Thoracic aorta (tissue), 2 donors: Measurements from ENCODE around the gene GBP6. TPM values are rescaled to one million over a fixed set of nuclear protein-coding genes. Genes with fewer than 3 reads are reported as not detected.

Source experiments
- ATAC-seq: fragments of 150-250 bp; one replicate; pipeline ENCODE4 v1.8.0; 2017; ENCODE audit warnings: low read depth; ENCODE audit not compliant: insufficient number of reproducible peaks, low FRiP score
- DNase-seq: peaks from one replicate; pipeline ENCODE4 v3.0.0-alpha.2; 2020; ENCODE audit warnings: low spot score
- H3K27ac ChIP-seq, 2 donors: fragments of 200-600 bp; sonication (generic); 1 replicate in 1 of 2; 2 replicates in 1 of 2; pipeline ENCODE4 v1.5.1; 2016; ENCODE audit warnings: mild to moderate bottlenecking in 2 of 2, moderate library complexity in 2 of 2
- H3K27me3 ChIP-seq: fragments of 200-600 bp; sonication (generic); replicated peaks from 2 replicates; pipeline ENCODE4 v1.6.0; 2016; ENCODE audit warnings: mild to moderate bottlenecking; ENCODE audit not compliant: insufficient read depth
- H3K36me3 ChIP-seq: fragments of 200-600 bp; sonication (generic); one replicate; pipeline ENCODE4 v1.5.1; 2016
- H3K4me1 ChIP-seq, 2 donors: fragments of 200-600 bp; sonication (generic); 1 replicate in 1 of 2; 2 replicates in 1 of 2; pipeline versions ENCODE4 v1.5.1 to v1.6.0; 2016; ENCODE audit warnings: low read depth in 2 of 2, mild to moderate bottlenecking in 1 of 2; ENCODE audit not compliant: control insufficient read depth in 1 of 2
- H3K4me3 ChIP-seq: fragments of 200-600 bp; sonication (generic); 2 replicates; pipeline ENCODE4 v1.5.1; 2016; ENCODE audit warnings: mild to moderate bottlenecking
- H3K9me3 ChIP-seq: fragments of 200-600 bp; sonication (generic); 2 replicates; pipeline ENCODE4 v1.5.1; 2016
- total RNA-seq, 2 donors: library from RNA; depleted of rRNA; stranded (reverse); fragments of >200 nt; gene quantifications; one replicate each; pipeline versions ENCODE4 v1.1.0 to v1.2.3, GENCODE V29; 2016
- TF ChIP-seq, protein P1 (sequence below): fragments of 200-600 bp; sonication (generic); IDR thresholded peaks from one replicate; pipeline ENCODE4 v1.5.1; 2019; ENCODE audit warnings: antibody characterized with exemption

GBP6 gene, protein sequence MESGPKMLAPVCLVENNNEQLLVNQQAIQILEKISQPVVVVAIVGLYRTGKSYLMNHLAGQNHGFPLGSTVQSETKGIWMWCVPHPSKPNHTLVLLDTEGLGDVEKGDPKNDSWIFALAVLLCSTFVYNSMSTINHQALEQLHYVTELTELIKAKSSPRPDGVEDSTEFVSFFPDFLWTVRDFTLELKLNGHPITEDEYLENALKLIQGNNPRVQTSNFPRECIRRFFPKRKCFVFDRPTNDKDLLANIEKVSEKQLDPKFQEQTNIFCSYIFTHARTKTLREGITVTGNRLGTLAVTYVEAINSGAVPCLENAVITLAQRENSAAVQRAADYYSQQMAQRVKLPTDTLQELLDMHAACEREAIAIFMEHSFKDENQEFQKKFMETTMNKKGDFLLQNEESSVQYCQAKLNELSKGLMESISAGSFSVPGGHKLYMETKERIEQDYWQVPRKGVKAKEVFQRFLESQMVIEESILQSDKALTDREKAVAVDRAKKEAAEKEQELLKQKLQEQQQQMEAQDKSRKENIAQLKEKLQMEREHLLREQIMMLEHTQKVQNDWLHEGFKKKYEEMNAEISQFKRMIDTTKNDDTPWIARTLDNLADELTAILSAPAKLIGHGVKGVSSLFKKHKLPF
- under 1 TPM in 1 of 2 donors, not detected in 1; 0.27 TPM for total RNA-seq

DNA sequence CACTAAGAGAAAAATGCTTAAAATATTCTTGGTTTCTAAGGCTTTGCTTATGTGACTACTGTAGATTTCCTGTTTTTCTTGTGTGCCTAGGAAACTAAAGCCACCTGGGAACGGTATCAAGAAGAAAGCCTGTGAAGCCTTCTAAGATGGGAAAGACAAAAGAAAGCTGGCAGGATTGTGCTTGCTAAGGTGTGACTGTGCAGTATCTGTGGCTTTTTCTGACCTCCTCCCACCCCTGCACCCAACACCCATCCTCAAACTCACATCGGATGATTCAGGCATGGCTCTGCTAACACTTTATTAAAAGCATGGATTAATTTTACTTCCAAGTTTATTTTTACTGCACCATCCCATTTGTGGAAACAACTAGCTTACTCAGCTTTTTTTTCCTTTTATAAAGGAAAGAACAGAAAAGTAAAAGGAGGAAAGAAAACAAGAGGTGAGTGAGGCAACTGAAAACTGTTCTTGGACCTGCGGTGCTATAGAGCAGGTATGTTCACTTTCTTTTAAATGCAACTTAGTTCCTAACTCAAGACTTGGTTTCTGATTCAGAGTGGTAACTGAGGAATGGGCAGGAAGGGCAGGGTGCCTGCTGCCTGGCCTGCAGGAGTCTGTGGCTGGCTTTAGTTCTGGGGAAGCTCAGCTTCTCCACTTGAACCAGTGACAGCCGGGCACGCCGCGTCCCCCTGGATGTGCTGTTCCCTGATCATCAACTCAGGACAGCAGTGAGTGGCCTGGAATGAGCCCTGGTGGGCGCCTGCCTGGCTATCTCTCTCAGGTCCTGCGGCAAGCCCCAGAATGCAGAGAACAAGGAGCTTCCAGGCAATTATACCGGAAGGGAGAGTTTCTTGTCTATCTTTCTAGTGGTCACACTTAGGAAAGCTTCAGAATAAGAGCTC, at the start of gene GBP6:
TSS of gene GBP6 (plus strand) at position 422 of the 899 bp plus-strand sequence. CDS start 4,493 bp downstream, outside the sequence.
- Histone ChIP-seq H3K36me3 (no peaks in the 10 kb centered on the region), H3K4me3 (peak within 1 kb of the TSS; percentile 10), H3K27ac (peak within 1 kb of the TSS in 1 of 2 donors; percentile 15), H3K27me3 (no peaks in the 10 kb centered on the region), H3K4me1 (peaks cover 7 to 9% of the 10 kb centered on the region in 2 donors), H3K9me3 (no peaks in the 10 kb centered on the region)
- ATAC-seq (no peak), DNase-seq (no peak)
- TF ChIP-seq, protein P1, sequence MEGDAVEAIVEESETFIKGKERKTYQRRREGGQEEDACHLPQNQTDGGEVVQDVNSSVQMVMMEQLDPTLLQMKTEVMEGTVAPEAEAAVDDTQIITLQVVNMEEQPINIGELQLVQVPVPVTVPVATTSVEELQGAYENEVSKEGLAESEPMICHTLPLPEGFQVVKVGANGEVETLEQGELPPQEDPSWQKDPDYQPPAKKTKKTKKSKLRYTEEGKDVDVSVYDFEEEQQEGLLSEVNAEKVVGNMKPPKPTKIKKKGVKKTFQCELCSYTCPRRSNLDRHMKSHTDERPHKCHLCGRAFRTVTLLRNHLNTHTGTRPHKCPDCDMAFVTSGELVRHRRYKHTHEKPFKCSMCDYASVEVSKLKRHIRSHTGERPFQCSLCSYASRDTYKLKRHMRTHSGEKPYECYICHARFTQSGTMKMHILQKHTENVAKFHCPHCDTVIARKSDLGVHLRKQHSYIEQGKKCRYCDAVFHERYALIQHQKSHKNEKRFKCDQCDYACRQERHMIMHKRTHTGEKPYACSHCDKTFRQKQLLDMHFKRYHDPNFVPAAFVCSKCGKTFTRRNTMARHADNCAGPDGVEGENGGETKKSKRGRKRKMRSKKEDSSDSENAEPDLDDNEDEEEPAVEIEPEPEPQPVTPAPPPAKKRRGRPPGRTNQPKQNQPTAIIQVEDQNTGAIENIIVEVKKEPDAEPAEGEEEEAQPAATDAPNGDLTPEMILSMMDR, result no peak

DNA sequence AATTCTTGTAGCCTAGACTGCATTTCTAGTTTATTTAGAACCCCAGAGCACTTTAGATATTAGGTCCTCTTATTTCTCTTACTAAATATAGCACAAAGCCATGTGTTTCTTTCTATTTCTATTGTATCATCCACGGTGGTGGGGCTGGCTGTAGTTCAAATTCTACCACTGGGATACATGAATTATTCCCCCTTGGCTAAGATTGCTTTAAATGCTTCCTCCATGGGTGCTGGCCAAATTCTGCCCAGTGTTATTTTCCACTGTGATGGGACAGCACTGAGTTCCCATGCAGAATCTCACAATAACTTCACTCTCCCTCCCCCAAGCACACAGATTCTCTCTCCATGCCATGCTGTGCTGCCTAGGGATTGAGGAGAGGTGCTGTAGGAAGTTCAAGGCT, 41.5 kb upstream of the GBP6 start:
- TF ChIP-seq, protein P1, result no peak
- H3K27ac ChIP-seq, result no peak overlapping the region
- peaks cover 0 to 4% of the 10 kb centered on the region in 2 donors for H3K4me1 ChIP-seq
- H3K4me3 ChIP-seq, result no peak overlapping the region
- no peaks in the 10 kb centered on the region for H3K36me3 ChIP-seq
- H3K9me3 ChIP-seq, result no peaks in the 10 kb centered on the region
- DNase-seq (no peak), ATAC-seq (no peak)
- H3K27me3 ChIP-seq, result no peaks in the 10 kb centered on the region

DNA sequence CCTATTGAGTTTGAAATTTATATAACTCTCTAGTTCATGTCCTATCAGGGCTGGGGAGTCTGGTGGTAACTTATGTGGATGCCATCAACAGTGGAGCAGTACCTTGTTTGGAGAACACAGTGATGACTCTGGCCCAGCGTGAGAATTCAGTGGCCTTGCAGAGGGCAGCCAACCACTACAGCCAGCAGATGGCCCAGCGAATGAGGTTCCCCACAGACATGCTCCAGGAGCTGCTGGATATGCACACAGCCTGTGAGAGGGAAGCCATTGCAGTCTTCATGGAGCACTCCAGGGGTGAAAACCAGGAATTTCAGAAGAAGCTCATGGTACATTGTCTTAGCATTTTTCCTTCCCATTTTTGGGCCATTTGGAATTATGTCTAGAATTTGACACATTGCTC, 32.0 kb upstream of the GBP6 start:
- Histone ChIP-seq H3K27ac (no peak overlapping the region), H3K9me3 (no peaks in the 10 kb centered on the region), H3K4me1 (no peaks in the 10 kb centered on the region), H3K4me3 (no peak overlapping the region), H3K36me3 (no peaks in the 10 kb centered on the region), H3K27me3 (no peaks in the 10 kb centered on the region)
- DNase-seq, result no peak
- no peak for ATAC-seq
- TF ChIP-seq, protein P1, result no peak

DNA sequence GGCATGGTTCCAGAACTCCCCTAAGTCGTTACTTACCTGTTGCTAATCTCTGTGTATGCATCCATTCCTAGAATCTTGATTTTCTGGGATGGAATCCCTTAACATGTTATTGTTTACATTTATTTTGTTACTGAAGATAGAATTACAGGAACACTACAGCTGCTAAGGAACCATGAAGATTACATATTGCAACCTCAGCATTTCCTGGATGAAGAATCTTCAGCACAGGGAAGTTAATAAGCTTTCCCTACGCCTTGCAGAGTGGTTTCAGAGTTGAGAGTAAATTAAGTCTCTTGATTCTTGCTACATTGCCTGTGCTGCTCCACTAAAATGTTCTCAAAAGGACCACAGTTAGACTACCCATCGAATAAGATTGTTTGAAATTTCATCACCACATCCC, 31.4 kb upstream of the GBP6 start:
- DNase-seq (no peak), ATAC-seq (no peak)
- H3K27me3 ChIP-seq, result no peaks in the 10 kb centered on the region
- H3K36me3 ChIP-seq, result no peaks in the 10 kb centered on the region
- TF ChIP-seq, protein P1, result no peak
- H3K4me3 ChIP-seq, result no peak overlapping the region
- H3K9me3 ChIP-seq, result no peaks in the 10 kb centered on the region
- H3K27ac ChIP-seq, result no peak overlapping the region
- H3K4me1 ChIP-seq, result no peaks in the 10 kb centered on the region
